SIG-M5 treated with dmso at 0.1 percent for 504 hours (cell line): ENCODE results near the gene TBC1D20.
"Not testable (repeated sequence)": the region's sequence is repeated elsewhere in the genome, so short reads cannot be mapped to it uniquely, and the experiment has no call there.

ENCODE experiments used
- DNase-seq: peaks from one replicate; lab custom pipeline; 2025; ENCODE audit not compliant: unreplicated experiment; lab: John Stamatoyannopoulos, UW

TBC1D20 gene

DNA sequence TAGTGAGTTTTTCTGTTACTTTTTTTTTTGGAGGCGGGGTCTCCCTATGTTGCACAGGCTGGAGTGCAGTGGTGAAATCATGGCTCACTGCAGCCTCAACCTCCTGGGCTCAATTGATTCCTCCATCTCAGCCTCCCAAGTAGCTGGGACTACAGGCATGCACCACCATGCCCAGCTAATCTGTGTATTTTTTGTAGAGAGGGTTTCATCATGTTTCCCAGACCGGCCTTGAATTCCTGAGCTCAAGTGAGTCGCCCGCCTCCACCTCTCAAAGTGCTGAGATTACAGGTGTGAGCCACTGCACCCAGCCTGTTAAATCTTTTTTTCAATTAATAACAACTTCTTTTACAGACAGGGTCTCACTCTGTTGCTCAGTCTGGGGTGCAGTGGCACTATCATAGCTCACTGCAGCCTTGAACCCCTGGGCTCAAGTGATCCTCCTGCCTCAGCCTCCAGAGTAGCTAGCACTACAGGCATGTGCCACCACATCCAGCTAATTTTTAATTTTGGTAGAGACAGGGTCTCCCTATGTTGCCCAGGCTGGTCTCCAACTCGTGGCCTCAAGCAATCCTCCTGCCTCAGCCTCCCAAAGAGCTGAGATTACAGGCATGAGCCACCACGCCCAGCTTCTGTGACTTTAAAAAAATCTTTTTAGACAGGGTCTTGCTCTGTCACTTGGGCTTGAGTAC is 14.4 kb upstream of the TBC1D20 start:
- not testable (repeated sequence) for DNase-seq

DNA sequence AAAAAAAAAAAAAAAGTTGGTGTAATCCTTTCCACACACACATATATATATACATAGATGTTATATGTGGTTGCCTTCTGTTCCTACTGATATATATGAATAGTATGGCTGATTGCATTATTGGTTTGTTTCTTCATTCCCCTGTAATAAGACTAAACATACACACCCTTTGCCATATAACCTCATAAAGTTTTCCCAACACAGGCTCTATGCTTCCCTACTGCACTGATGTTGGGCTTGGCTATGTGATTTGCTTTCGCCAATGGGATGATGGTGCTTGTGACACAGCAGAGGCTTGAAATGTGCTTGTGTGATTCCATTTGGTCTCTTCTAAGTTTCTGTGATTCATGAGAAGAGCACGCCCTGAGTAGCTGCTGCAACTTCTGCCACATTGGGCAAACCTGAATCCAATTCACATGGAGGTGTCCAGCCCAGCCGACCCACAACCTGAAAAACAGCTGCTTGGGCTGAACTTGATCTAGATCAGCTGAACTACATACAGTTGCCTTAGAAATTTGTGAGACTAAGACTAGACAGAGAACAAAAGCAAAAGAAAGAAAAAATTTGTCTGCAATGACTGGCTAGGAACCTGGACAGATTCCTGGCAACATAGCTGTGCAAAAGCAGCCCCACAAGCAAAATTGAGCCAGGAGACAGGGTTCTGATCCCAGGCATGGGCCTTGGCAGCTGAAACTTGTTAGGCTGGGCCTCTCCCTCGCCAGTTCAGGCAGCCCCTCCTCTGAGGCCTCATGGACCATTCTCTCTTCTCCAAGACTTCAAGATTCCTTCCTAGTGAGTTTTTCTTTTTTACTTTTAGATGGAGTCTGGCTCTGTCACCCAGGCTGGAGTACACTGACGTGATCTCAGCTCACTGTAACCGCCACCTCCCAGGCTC is 13.4 kb upstream of the TBC1D20 start:
- DNase-seq, result no peak

DNA sequence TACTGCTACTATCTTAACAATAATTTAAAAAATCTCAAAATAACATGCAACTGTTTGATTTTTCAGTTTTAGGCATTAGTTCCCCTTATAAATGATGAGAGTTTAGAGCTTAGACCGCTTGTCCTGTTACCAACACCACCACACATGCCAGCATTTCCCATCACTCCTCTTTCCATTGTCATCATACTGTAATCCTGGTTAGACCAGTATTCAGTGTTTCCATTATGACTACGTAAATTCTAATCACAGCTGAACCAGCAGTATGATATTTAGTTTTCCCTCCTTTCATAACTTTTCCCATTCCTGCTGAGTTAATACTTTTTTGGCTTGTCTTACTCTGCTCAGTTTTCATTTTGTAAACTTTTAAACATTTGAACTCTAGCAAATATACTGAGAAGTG is 12.2 kb upstream of the TBC1D20 start:
- DNase-seq, result no peak

DNA sequence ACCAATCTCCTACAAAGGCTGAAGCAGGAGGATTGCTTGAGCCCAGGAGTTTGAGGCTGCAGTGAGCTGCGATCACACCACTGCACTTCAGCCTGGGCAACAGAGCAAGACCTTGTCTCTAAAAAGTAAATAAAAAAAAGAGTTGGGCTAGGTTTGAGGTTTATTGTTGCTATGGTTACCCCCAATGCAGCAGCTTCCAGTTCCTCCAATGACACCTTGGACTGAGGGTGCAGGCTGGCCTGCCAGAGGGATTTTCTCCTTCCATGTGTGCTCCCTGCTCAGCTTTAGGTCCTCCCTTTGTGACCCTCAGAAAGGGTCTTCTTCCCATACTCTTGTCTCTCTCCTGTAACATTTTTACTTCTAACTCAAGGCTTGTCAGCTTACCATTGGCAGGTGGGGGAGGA is 10.6 kb upstream of the TBC1D20 start:
- DNase-seq, result no peak

DNA sequence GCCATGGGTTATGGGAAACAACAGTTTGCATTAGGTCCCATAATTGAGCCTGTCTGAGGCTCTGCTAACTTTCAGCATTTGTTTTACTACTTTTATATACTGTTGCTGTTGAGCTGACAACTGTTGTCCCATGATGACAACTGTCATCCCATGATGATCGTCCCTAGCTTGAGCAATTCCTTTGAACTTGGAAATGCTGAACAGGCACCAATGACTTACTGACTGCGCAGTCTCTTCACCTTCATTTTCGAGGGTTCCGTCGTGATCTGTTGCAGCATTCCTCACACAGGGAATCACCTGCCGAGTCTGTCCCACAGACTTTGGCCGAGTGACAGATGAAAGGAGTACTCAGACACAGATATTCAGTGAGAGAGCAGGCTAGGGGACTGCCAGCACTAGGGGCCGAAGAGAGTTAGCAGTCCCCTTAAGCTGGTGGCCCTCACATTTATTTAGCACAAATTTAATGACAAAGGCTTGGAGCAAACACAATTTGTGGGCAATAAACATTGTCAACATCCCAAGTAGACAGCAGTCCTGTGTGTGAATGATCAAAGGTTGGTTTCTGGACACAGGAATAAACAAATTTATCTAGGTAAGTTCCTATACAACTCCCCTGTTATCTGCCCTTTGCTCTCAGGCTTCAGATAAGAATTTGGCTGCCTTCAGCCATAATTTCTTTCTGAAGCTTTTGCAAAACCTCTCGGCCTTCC is 10.0 kb upstream of the TBC1D20 start:
- DNase-seq, result no peak

DNA sequence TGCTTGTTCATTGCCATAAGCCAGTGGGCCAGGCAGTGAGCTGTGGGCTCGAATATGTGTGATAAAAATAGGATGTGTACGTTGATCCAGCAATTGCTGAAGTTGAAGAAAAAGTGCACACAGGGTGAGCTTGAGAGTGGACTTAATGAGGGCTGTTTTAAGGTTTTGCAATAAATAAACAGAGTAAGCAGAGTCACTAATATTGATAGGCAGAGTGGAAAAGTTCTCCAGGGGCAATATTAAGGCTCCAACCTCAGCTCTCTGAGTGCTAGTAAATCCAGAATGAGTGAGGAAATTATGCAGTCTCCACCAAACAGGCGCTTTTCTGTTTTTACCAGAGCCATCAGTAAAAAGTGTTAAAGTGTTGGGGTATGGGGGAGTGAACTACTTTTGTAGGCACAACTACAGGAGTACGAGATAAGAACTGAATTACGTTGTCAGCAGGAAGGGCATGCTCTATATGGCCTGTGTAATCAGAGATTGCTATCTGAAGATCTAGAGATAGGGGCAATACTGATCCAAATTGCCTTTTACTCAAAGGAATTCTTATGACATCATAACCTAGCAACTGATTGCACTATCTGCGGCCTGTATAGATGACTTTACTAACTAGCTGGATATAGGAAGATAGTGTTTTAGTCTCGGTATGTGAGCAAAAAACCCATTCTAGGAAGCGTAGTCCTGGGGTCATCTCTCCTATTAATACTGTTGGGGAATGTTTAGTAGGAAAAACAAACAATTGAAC is 7.6 kb upstream of the TBC1D20 start:
- DNase-seq, result no peak

DNA sequence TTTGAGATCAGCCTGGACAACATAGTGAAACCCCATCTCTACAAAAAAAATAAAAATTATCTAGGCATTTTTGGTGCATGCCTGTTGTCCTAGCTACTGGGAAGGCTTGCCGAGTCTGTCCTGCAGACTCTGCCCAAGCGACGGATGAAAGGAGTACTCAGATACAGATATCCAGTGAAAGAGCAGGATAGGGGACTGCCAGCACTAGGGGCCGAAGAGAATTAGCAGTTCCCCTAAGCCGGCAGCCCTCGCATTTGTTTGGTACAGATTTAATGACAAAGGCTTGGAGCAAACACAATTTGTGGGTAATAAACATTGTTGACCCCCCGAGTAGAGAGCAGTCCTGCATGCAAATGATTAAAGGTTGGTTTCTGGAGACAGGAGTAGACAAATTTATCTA is 5.4 kb upstream of the TBC1D20 start:
- DNase-seq, result no peak

DNA sequence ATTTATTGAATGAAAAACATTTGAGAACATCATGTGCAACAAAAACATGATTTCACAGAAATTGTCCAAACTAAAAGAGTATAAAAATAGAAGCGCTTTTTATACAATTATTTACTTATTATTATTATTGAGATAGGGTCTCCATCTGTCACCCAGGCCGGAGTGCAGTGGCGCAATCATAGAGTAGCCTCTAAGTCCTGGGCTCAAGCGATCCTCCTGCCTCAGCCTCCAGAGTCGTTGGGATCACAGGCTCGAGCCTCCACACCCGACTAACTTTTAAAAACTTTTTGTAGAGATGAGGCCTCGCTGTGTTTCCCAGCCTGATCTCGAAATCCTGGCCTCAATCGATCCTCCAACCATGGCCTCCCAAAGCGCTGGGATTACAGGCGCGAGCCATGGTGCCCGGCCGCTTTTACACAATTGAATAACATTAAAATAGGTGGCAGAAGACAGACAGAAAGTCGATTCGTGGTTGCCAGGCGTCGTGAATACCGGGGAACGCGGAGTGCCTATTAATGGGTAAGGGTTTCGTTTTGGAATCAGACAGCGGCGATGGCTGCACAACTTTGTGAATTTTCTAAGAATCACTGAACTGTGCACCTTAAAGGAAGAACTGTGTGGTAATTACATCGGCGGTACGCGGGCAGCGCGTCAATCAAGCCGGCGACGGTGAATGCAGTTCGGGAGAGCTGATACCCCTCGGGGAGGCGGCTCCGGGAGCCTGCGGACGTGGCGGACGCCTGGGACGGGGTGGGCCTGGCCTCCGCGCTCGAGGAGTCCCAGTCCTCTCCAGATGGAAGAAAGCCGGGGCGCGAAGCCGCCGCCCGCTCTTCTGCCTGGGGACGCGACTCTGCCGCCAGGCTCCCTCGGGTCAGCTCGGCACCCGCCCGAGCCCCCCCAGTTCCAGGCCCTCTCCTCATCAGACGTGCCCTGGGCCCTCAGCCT is 807 bp downstream of the TBC1D20 start:
- peak; percentile 41 for DNase-seq

DNA sequence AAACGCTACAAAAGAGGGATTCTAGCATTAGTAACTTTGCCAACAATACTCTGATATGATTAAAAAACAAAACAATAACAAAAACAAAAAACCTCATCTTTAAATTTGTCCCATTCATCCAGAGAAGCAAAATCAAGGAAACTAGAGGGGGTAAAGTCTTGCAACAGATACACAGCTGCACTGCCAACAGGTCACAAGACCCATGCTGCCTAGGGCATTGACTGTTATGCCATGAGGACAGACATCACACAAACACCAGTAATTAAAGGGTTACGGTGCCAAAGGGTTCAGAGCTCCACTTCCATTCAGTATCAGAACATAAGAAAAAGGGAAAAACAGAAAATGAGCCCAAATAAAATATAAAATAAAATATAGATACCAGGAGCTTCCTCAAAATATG is 1.6 kb downstream of the TBC1D20 start:
- peak; percentile 25 for DNase-seq

DNA sequence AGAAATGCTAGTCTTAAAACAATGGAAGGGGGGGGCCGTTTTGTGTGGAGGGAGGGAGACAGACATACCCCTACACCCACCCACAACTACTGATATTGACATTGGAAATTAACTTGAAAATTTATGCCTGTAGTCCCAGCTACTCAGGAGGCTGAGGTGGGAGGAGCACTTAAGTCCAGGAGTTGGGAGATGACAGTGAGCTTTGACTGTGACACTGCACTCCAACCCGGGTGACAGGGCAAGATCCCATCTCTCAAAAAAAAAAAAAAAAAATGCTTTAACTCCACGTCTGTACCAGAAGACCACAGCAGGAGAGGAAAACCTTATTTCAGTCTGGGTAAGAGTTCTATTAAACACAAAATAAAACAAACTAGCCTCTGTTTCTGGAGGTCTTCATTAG is 2.2 kb downstream of the TBC1D20 start:
- DNase-seq, result no peak

DNA sequence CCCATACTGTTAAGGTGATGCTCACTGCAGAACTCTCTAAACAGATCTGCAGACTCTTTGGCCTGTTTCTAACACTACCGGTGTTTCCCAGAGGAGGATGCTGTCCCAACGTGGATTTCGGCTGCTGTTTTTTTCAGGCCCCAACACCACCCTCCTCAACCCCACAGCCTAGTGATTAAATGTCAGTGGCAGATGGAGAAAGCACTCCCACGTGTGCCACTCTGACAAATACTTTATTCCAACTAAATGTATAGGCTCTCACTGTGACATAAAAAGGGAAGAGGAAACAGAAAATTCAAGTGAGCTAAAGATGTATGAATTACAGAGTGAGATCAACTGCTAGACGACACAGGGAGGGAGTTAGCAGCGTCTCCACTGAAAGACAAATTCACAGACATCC is 3.6 kb downstream of the TBC1D20 start:
- DNase-seq, result no peak

DNA sequence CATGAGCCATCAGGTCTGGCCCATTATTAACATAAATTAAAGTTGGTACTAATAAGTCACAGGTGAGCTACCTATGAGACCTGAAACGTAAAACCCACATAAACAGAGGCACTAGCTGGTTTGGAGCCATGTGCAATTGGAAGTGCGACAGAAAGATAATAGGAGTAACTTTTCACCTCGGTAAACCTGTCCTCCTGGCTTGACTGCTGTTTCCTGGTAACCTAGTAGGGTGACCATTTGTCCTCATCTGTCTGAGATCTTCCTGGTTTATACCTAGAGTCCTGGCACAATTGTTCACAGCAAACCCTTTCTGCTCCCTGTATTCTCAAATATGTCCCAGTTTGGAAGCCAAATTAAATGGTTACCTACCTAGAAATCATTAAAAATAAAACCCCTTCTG is 7.4 kb downstream of the TBC1D20 start:
- no peak for DNase-seq

DNA sequence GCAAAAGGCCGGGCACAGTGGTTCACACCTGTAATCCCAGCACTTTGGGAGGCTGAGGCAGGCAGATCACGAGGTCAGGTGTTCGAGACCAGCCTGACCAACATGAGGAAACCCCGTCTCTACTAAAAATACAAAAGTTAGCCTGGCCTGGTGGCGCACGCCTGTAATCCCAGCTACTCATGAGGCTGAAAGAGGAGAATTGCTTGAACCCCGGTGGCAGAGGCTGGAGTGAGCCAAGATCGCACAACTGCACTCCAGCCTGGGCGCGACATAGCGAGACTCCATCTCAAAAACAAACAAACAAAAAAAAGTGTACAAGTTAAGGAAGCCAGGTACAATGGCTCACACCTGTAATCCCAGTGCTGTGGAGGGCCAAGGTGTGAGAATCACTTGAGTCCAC is 10.3 kb downstream of the TBC1D20 start:
- not testable (repeated sequence) for DNase-seq

DNA sequence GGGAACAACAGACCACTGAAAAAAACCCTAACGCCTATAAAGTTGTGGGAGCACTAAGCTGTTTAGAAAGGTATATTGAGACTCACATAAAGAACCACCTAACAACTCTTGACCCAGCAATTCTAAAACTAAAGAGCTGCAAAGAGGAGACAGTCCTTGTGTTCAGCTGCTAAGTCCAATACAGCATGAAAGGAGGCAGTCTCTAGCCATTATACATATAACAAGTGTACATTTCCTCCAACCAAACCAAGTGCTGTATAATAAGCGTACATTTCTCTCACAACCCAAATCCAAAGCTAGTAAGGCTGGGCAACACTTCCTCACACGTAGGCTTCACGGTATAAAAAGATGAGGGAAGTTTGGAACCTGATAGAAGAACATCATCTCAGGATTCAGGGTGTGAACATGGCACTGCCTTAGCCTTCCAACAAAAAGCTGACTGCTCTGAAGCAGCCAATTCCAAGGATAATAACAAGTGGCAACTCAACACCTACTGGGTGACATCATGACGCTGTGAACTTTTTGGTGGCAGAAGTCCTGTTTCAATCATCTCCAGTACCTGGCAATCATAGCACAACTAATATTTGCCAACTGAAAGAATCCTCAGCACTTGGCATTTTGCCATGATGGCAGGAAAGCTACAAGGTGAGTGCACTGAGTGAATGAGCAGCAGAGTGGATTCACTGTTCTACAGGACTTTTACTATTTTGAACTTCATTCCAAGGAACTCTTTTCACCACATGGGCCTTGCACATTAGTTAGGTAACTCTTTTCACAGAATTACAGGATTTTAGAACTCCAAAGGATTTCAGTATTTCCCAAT is 16.6 kb downstream of the TBC1D20 start:
- DNase-seq, result no peak

DNA sequence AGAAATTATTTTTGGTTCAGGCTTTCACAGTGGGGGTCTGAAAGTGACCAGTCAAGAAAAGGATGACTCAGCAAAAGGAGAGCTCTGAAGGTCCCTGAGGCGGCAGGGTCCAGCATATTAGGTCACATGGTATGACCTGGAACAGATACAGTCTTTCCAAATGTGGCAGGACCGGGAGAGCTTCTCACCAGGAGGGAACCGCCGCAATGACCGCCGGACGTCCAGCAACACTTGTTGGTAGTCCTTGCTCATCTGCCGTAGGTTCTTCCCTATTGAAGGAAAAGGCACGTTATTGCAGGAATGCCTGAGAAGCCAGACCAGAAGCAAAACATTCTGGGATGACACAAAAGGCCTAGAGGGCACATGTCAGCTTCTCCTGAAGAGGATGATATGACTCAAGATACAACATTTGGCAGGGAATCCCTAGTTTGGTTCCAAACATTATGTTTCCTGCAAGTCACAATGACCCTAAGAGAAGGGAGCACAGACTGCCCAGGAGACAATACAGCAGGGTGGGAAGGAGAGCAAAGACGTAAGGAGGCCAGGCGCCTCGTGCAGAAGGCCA is 17.4 kb downstream of the TBC1D20 start:
- no peak for DNase-seq

DNA sequence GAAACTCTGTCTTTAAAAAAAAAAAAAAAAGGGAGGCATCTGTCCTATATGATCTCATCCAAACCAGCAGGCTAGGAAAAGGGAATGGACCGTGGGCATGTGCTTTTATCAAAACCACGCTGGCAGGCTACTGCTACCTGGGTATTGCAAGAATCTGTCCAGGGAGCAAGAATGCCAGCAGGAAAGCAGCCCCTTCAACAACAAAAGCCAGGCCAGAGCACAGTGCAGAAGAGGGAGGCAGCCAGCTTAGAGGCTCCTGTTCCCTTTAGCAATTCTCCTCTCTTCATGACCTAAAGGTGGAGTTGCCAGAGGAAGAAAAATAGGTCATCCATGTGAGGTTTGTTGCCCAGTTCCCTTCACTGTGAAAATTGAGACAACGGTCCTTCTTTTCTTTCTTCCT is 18.2 kb downstream of the TBC1D20 start:
- no peak for DNase-seq

DNA sequence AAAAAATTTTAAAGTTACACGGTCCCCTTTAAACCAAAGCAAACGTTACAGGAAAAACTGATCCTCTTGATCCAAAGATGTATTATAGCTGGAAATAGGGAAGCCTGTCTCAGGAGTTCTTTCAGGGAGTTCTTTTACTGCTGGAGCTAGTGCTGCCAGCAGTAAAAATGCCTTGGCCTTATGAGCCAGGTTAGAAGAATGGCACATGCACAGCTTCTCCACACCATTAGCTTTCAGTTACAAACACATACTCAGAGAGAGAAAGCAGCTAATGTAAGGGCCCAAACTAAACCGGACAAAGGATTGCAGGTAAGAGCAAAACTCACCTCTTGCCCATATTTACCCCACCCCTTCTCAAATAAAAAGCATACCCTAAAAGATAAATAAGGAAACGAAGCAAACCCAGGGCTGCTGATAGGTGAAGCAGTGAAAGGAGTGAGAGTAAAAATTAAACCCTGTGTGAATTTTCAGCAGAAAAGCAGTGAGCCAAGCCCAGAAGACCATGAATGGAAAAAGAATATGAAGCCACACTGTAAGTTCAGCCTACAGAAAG is 19.0 kb downstream of the TBC1D20 start:
- no peak for DNase-seq

DNA sequence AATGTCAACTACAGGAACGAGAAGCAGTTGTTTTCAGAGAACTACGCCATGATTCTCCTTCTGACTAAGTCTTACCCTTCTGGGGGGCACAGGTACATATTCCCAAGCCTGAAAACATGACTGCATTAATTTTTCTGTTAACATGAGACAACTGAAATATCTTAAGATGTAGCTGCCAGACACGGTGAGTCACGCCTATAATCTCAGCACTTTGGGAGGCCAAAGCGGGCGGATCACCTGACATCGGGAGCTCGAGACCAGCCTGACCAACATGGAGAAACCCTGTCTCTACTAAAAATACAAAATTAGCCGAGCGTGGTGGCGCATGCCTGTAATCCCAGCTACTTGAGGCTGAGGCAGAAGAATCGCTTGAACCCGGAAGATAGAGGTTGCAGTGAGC is 21.7 kb downstream of the TBC1D20 start:
- no peak for DNase-seq

DNA sequence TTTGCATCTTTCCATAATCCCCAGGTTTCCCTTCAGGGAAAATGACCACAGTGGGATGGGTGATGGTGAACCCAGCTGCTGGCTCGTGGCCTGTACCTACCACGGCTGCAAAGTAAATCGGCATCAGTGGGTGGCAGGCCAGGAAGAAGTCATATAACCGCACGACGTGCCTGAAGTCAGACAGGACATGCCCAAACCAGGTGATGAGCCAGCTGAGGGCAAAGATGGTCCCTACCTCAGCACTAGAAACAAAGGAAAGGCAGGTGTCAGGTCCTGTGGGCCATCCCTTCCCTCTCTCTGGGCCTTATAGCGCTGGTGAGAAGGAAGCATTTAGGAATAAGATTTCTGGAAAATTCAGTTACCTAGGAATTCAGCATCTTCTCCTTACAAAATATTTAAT is 22.2 kb downstream of the TBC1D20 start:
- no peak for DNase-seq
